ENCODE measurements around the gene CENPU. TPM values are rescaled to one million over a fixed set of nuclear protein-coding genes. Genes with fewer than 3 reads are reported as not detected.
A peak's percentile ranks its signal among the peaks of the same experiment; 100 is the strongest.
"Not testable (repeated sequence)": the region's sequence is repeated elsewhere in the genome, so short reads cannot be mapped to it uniquely, and the experiment has no call there.

CENPU gene
- polyA plus RNA-seq (2012; ENCODE audit: insufficient read depth, insufficient read length): 98.8 TPM

GRCh38 chr4:184733654-184734524 lies at the start of gene CENPU:
Gene CENPU (minus strand): TSS chr4:184734096. CDS start chr4:184734062, 34 bp downstream.
- peak within 1 kb of the TSS; percentile 97 for H3K4me3 ChIP-seq (ENCODE audit: low read length)
- DNase-seq (ENCODE audit: low read depth, low spot score): peak; percentile 99

- DNase-seq (ENCODE audit: low read depth, low spot score): no peak
- H3K4me3 ChIP-seq (ENCODE audit: low read length): no peak overlapping the region
These were observed 49.0 kb upstream of the CENPU start for GRCh38 chr4:184782731-184783373.

GRCh38 chr4:184779160-184779559 lies 45.3 kb upstream of the CENPU start:
- H3K4me3 ChIP-seq (ENCODE audit: low read length); DNase-seq (ENCODE audit: low read depth, low spot score): not testable (repeated sequence)

- no peak for DNase-seq (ENCODE audit: low read depth, low spot score)
- H3K4me3 ChIP-seq (ENCODE audit: low read length): no peak overlapping the region
These were observed 44.4 kb upstream of the CENPU start for GRCh38 chr4:184778325-184778724.

- DNase-seq (ENCODE audit: low read depth, low spot score): no peak
- H3K4me3 ChIP-seq (ENCODE audit: low read length): no peak overlapping the region
These were observed 42.9 kb upstream of the CENPU start for GRCh38 chr4:184776821-184777220.

GRCh38 chr4:184775854-184776555 lies 42.1 kb upstream of the CENPU start:
- no peak overlapping the region for H3K4me3 ChIP-seq (ENCODE audit: low read length)
- DNase-seq (ENCODE audit: low read depth, low spot score): no peak

- H3K4me3 ChIP-seq (ENCODE audit: low read length): no peak overlapping the region
- no peak for DNase-seq (ENCODE audit: low read depth, low spot score)
These were observed 40.3 kb upstream of the CENPU start for GRCh38 chr4:184774152-184774551.

- H3K4me3 ChIP-seq (ENCODE audit: low read length): no peak overlapping the region
- no peak for DNase-seq (ENCODE audit: low read depth, low spot score)
These were observed 37.5 kb upstream of the CENPU start for GRCh38 chr4:184771416-184771815.

- no peak overlapping the region for H3K4me3 ChIP-seq (ENCODE audit: low read length)
- no peak for DNase-seq (ENCODE audit: low read depth, low spot score)
These were observed 35.4 kb upstream of the CENPU start for GRCh38 chr4:184769141-184769765.

- DNase-seq (ENCODE audit: low read depth, low spot score): no peak
- no peak overlapping the region for H3K4me3 ChIP-seq (ENCODE audit: low read length)
These were observed 34.4 kb upstream of the CENPU start for GRCh38 chr4:184768296-184768695.

GRCh38 chr4:184766446-184766845 lies 32.5 kb upstream of the CENPU start:
- H3K4me3 ChIP-seq (ENCODE audit: low read length): no peak overlapping the region
- no peak for DNase-seq (ENCODE audit: low read depth, low spot score)

- DNase-seq (ENCODE audit: low read depth, low spot score): no peak
- H3K4me3 ChIP-seq (ENCODE audit: low read length): no peak overlapping the region
These were observed 31.8 kb upstream of the CENPU start for GRCh38 chr4:184765473-184766340.

- no peak for DNase-seq (ENCODE audit: low read depth, low spot score)
- H3K4me3 ChIP-seq (ENCODE audit: low read length): no peak overlapping the region
These were observed 30.7 kb upstream of the CENPU start for GRCh38 chr4:184764601-184765000.

GRCh38 chr4:184763150-184763780 lies 29.4 kb upstream of the CENPU start:
- DNase-seq (ENCODE audit: low read depth, low spot score): no peak
- no peak overlapping the region for H3K4me3 ChIP-seq (ENCODE audit: low read length)

GRCh38 chr4:184762100-184762499 lies 28.2 kb upstream of the CENPU start:
- peak; percentile 85 for DNase-seq (ENCODE audit: low read depth, low spot score)
- no peak overlapping the region for H3K4me3 ChIP-seq (ENCODE audit: low read length)

GRCh38 chr4:184760681-184761080 lies 26.8 kb upstream of the CENPU start:
- DNase-seq (ENCODE audit: low read depth, low spot score): no peak
- H3K4me3 ChIP-seq (ENCODE audit: low read length): no peak overlapping the region

- DNase-seq (ENCODE audit: low read depth, low spot score): no peak
- no peak overlapping the region for H3K4me3 ChIP-seq (ENCODE audit: low read length)
These were observed 23.9 kb upstream of the CENPU start for GRCh38 chr4:184757810-184758209.

GRCh38 chr4:184756399-184756798 lies 22.5 kb upstream of the CENPU start:
- no peak overlapping the region for H3K4me3 ChIP-seq (ENCODE audit: low read length)
- DNase-seq (ENCODE audit: low read depth, low spot score): no peak
